Brain pericyte (primary cell): Measurements from ENCODE around the gene ITM2C.

Source experiments
- DNase-seq: peaks from one replicate; pipeline ENCODE4 v3.0.0-alpha.2; 2012; ENCODE audit warnings: low read depth, low spot score

Gene ITM2C

GRCh38 chr2:230872968-230873660 is 8.4 kb downstream of the ITM2C start:
- DNase-seq, result no peak

DNA sequence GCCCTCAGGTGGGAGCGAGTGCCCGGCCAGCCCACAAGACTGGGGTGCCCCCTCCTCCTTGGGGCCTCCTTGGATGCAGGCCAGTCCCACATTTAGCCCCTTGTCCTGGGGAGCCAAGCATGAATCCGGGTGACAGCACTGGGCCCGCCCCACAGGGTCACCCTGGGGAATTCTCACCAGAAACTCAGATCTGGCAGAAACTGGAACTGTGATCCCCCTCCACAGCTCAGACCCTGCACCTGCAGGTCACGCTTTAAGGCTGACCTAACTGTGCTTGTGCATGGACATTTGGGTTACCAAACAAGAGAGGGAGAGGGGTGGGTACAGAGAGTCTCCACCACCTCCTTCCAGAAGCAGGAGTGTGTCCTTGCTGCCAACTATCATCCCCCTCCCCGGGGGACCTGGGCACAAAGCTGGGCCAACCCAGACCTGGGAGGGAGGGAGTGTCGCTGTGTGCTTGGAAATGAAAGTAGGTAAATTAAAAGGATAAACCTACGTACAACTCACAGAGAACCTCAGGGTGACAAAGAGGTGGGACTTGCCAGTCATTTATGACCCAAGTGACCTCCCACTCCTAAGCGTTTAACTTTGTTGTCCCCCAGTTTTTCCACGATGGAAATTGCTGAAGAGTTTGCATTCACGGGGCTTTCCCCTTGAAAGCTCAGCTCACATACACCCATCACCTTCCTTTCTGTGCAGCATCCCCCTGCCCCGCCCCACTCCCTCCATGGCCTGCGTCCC is 9.1 kb downstream of the ITM2C start:
- DNase-seq, result no peak

- DNase-seq, result no peak
Observed at GRCh38 chr2:230874456-230874855, 9.7 kb downstream of the ITM2C start.

- no peak for DNase-seq
Observed at GRCh38 chr2:230874876-230875275, 10.1 kb downstream of the ITM2C start.

GRCh38 chr2:230875347-230876315 is 10.9 kb downstream of the ITM2C start:
- no peak for DNase-seq

DNA sequence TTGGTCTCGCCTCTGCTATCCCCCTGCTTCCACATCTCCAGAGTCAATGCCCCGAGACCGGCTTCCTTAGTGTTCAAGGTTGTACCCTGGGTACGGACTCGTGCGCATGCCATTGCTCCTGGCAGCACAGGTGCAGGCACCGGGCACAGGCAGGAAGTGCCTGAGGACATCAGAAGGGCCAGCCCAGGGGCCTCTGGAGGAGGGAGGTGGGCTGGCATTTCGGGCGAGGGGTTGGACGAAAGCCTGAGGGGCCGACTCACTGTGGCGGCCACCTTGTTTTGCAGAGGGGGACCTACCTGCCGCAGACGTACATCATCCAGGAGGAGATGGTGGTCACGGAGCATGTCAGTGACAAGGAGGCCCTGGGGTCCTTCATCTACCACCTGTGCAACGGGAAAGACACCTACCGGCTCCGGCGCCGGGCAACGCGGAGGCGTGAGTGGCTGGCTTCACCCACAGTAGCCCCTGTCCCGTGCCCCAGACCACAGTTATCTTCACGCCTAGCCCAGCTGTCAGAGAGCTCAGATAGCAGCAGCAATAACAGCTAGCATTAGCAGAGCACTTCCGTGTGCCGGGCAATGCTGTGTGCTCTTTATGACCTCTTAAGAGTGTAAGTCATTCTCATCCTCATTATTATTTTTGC is 12.5 kb downstream of the ITM2C start:
- no peak for DNase-seq

GRCh38 chr2:230877759-230878598 is 13.2 kb downstream of the ITM2C start:
- DNase-seq, result no peak

DNA sequence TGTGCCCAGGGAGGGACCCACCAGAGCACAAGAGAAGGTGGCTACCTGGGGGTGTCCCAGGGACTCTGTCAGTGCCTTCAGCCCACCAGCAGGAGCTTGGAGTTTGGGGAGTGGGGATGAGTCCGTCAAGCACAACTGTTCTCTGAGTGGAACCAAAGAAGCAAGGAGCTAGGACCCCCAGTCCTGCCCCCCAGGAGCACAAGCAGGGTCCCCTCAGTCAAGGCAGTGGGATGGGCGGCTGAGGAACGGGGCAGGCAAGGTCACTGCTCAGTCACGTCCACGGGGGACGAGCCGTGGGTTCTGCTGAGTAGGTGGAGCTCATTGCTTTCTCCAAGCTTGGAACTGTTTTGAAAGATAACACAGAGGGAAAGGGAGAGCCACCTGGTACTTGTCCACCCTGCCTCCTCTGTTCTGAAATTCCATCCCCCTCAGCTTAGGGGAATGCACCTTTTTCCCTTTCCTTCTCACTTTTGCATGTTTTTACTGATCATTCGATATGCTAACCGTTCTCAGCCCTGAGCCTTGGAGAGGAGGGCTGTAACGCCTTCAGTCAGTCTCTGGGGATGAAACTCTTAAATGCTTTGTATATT is 14.0 kb downstream of the ITM2C start:
- no peak for DNase-seq

DNA sequence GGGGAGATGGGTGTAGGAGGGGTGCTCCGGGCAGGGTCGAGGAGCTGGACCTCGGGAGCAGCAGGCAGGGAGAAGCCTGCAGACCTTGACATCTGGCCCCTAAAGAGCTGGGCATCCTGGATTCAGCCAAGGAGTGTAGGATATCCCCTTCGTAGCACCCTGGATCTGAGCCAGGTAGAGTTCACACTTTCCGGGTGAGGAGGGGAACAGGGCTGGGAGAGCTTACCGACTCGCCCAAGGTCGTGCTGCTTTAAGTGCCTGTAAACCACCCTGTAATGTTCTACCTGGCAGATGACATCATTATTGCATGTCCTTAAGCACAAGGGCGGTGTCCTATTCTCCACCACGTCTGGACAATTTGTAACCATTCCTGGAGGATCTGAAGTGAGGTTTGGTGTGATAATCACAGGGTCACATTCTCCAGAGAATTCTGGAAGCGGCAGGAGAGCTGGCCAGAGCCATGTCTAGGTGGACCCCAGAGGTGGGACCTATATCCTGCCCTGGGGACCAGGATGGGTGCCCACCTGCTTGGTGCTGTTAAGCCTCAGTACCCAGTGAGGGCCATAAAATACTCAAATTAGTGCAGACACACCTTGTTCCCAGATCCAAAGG is 14.6 kb downstream of the ITM2C start:
- no peak for DNase-seq

- DNase-seq, result no peak
Observed at GRCh38 chr2:230879891-230880290, 15.1 kb downstream of the ITM2C start.

DNA sequence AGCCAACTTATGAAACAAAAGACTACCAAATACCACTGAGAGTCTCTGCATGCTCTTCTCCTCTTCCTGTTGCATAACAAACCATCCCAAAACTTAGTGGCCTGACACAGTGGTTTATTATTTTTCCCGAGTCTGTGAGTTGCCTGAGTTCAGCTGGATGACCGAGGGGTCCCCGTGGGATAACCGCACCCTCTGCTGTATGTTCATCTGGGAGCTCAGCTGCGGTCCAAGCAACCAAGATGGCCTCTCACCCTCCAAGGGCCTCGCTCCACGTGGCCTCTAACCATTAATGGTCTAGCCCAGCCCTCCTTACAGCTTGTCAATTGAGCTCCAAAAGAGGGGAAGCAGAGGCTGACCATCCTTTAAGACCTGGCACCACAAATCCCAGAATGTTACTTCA is 17.1 kb downstream of the ITM2C start:
- no peak for DNase-seq

- no peak for DNase-seq
Observed at GRCh38 chr2:230885463-230886130, 20.9 kb downstream of the ITM2C start.

- no peak for DNase-seq
Observed at GRCh38 chr2:230886206-230886605, 21.5 kb downstream of the ITM2C start.

DNA sequence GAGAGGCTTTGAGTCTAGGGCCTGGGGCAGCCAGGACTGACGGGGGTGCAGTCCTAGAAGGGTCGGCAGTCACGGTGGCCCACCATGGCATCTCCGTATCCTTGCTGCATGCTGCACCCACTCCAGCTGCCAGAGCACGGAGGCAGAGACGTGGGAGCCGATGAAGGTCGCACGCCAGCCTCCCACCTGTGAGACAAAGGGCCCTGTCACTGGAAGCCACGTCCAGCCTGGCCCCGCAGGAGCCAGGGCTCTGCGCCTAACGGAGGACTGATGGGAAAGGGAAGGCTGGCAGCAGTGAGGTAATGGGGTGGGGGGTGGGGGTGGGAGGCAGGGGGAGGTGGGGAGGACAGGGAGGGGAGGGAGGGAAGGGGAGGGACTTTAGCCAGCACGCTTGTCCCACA is 21.9 kb downstream of the ITM2C start:
- no peak for DNase-seq

DNA sequence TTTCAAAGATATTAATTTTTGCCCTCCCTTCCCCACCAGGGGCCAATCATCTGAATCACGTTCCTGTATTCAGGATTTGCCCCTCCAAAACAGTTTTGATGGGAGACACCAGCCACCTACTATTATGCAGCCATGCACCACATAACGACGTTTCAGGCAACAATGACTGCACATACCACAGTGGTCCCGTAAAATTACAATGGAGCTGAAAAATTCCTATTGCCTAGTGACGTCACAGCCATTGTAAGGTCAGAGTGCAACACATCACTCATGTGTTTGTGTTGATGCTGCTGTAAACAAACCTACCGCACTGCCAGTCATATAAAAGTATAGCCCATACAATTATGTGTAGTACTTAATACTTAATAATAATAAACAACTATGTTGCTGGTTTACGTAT is 22.6 kb downstream of the ITM2C start:
- DNase-seq, result no peak

GRCh38 chr2:230888824-230889400 is 24.2 kb downstream of the ITM2C start:
- DNase-seq, result no peak

GRCh38 chr2:230889911-230890601 is 25.3 kb downstream of the ITM2C start:
- DNase-seq, result no peak

- DNase-seq, result no peak
Observed at GRCh38 chr2:230890646-230891045, 25.9 kb downstream of the ITM2C start.
